Measurements from ENCODE around the gene VSTM4.
A peak's percentile ranks its signal among the peaks of the same experiment; 100 is the strongest.

VSTM4 gene

DNA sequence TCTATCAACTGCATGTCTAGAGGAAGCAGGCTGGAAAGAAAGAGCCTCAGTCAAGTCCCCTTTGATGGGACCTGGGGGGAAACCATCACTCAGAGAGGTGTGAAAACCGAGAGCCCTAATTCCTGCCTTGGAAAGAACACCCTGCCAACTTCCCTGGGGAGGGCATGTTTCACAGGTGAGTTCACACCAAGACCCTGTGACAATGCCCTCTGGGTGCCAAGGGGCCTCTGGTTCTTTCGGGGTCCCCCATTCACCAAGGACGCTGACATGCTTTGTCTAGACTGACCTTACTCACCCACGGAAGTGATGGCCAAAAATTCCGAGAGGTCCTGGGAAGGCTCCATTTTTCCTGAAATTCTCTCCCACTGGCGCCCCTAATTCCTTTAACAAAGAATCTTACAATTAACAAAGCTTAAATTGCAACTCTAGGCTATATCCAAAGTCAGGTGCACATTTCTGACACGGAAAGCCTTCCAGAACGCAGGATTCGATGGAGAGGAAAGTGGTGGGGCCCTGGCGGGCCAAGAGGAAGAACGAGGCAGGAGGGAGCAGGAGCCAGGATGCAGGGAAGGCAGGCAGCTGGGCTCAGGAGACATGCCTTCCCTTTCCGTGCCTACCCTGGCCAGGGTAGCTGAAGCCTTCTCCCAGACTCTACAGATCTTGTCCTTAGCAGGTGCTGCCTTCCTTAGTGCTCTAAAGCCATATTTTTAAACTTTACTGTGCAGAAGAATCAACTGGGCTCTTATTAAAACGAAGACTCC is 23.7 kb downstream of the VSTM4 start:
- no peak for DNase-seq

GRCh38 chr10:49090696-49091380 is 24.5 kb downstream of the VSTM4 start:
- DNase-seq, result no peak

DNA sequence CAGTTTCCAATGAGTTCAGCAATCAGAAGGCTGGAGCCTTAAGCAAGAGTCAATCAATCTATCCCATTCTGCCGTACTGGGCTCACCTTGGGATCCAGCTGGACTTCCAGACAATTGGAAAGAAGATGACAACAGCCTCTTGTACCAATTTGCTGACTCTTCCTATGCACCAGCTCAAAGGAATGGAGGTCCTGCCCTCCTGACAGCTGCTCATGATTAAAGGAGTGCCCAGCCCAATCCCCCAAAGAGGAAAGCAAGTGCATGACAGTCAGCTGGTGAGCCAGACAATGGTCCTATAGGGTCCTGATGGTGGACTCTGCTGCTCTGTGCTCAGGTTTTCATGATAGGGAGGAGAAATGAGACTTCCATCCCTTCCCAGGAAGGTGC is 25.1 kb downstream of the VSTM4 start:
- DNase-seq, result no peak

GRCh38 chr10:49089557-49090188 is 25.6 kb downstream of the VSTM4 start:
- no peak for DNase-seq

GRCh38 chr10:49089152-49089551 is 26.2 kb downstream of the VSTM4 start:
- DNase-seq, result no peak

GRCh38 chr10:49086889-49087288 is 28.4 kb downstream of the VSTM4 start:
- DNase-seq, result no peak

DNA sequence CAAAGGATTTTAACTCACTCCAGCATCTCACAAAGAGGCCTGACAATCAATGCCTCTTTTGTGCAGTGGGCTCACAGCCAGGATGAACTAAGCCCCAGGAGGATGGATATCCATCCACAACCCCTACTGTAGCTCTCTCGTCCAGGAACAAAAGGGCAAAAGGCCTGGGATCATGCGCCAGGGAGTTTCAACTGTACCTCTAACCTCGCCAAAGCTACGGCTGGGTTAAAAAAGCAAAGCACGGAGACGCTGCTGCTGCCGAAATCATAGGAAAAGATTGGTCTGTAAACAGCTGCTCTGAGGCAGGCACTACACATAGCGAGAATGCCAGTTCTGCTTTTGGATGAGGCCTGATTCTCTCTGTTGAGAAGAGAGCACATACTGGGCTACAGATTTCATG is 32.1 kb downstream of the VSTM4 start:
- no peak for DNase-seq

- peak; percentile 79 to 96 for DNase-seq
Observed at GRCh38 chr10:49082766-49083165, 32.6 kb downstream of the VSTM4 start.

GRCh38 chr10:49081547-49082275 is 33.6 kb downstream of the VSTM4 start:
- no peak for DNase-seq

DNA sequence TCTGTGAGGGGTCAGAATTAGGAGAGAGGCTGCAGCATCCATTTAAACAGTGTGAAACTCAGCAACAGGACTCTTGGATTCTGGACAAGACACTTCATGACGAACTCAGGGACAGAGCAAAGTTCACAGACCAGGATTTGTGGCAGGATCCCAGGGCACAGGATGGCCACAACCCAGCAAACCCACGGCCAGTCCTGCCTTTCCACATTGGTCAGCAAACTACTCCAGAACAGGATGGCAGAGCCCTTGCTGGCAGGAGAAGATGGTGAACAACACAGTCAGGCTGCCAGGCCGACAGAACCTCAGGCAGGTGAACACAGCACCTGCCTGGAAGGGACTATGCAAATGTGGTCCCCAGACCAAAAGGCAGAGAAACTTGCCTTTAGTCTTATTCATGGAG is 34.4 kb downstream of the VSTM4 start:
- no peak for DNase-seq

- no peak for DNase-seq
Observed at GRCh38 chr10:49080071-49080470, 35.3 kb downstream of the VSTM4 start.

DNA sequence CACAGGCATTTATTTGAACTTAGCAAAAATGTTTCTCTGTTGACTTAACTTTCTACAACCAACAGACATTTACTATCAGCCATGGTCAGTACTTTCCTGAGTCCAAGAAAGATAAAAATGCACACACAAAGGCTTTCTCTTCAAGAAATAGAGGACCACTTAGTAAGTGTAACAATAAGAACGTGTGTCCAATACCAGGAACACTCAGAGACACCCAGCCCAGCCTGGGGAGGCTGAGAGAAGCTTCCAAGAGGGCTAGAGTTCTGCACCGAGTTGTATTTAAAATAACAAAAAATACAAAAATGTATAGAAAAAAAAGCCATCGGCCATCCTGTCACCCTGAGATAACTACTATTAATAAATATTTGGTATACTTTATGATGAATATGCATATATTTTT is 35.8 kb downstream of the VSTM4 start:
- DNase-seq, result no peak

- no peak for DNase-seq
Observed at GRCh38 chr10:49079072-49079471, 36.2 kb downstream of the VSTM4 start.

- no peak for DNase-seq
Observed at GRCh38 chr10:49078433-49078832, 36.9 kb downstream of the VSTM4 start.

GRCh38 chr10:49076741-49077521 is 38.4 kb downstream of the VSTM4 start:
- DNase-seq, result no peak

DNA sequence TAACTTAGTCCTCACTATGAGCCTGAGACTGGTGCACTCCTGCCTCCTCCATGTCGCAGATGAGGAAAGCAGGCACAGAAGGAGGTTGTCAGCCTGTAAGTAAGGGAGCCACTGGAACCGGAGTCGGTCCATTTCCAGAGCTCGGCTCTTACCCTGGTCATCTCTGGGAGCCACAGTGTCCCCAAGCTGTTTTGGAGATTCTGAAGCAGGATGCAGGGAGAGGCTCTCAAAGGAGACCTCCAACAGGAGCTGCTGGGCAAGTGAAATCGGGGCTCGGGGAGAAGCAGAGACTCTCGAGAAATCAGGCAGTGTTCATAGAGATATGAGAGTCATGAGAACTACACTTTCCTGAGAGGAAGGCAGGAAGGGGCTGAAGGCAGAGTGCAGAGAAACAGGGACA is 39.0 kb downstream of the VSTM4 start:
- DNase-seq, result no peak

GRCh38 chr10:49075743-49076142 is 39.6 kb downstream of the VSTM4 start:
- no peak for DNase-seq

- no peak for DNase-seq
Observed at GRCh38 chr10:49074836-49075682, 40.3 kb downstream of the VSTM4 start.

GRCh38 chr10:49072166-49072885 is 43.0 kb downstream of the VSTM4 start:
- no peak for DNase-seq

- DNase-seq, result no peak
Observed at GRCh38 chr10:49071160-49071761, 44.1 kb downstream of the VSTM4 start.

GRCh38 chr10:49070701-49071100 is 44.6 kb downstream of the VSTM4 start:
- no peak for DNase-seq

Data from cerebellar nuclear complex (tissue), 1 donor.